CD14-positive monocyte (primary cell): Measurements from ENCODE around the gene POU2F1. TPM values are rescaled to one million over a fixed set of nuclear protein-coding genes. Genes with fewer than 3 reads are reported as not detected.

ENCODE experiments used
- DNase-seq, 3 donors: peaks; one replicate each; pipeline ENCODE4 v3.0.0-alpha.2; 2011 to 2022
- H2AFZ ChIP-seq: 2 replicates; pipeline ENCODE4 v1.6.0; 2012; ENCODE audit warnings: mild to moderate bottlenecking, low read depth, low read length, inconsistent platforms; ENCODE audit not compliant: insufficient read depth, poor library complexity, severe bottlenecking
- H3K27ac ChIP-seq, 2 donors: 1 replicate in 1 of 2; 2 replicates in 1 of 2; pipeline ENCODE4 v1.5.1; 2012 to 2013; ENCODE audit warnings: low read length in 2 of 2, control low read depth in 1 of 2, inconsistent platforms in 1 of 2, low read depth in 1 of 2, mild to moderate bottlenecking in 1 of 2
- H3K27me3 ChIP-seq, 2 donors: one replicate each; pipeline versions ENCODE4 v1.6.0 to v1.6.1; 2011 to 2013; ENCODE audit warnings: low read length in 2 of 2; ENCODE audit not compliant: control insufficient read depth in 2 of 2, insufficient read depth in 2 of 2
- H3K36me3 ChIP-seq, 2 donors: replicated peaks in 1 of 2; 1 replicate in 1 of 2; 2 replicates in 1 of 2; pipeline versions ENCODE4 v1.5.1 to v1.6.1; 2012 to 2013; ENCODE audit warnings: low read length in 2 of 2, control low read depth in 1 of 2, inconsistent platforms in 1 of 2, mild to moderate bottlenecking in 1 of 2; ENCODE audit not compliant: insufficient read depth in 2 of 2, control insufficient read depth in 1 of 2
- H3K4me1 ChIP-seq, 2 donors: 1 replicate in 1 of 2; 2 replicates in 1 of 2; pipeline versions ENCODE4 v1.5.1 to v1.6.1; 2012 to 2013; ENCODE audit warnings: low read length in 2 of 2, control low read depth in 1 of 2, inconsistent platforms in 1 of 2, mild to moderate bottlenecking in 1 of 2, moderate library complexity in 1 of 2; ENCODE audit not compliant: insufficient read depth in 2 of 2, control insufficient read depth in 1 of 2
- H3K4me2 ChIP-seq: replicated peaks from 2 replicates; pipeline ENCODE3; 2012; ENCODE audit warnings: low read length, moderate library complexity, mild to moderate bottlenecking; ENCODE audit not compliant: poor library complexity, severe bottlenecking; ENCODE audit errors: extremely low read depth
- H3K4me3 ChIP-seq, 3 experiments: fragments of 200-600 bp in 1 of 3; sonication (generic) in 1 of 3; replicated peaks in 1 of 3; 1 replicate in 2 of 3; 2 replicates in 1 of 3; pipeline ENCODE4 v1.5.1; 2011 to 2013; ENCODE audit warnings: low read length in 3 of 3, mild to moderate bottlenecking in 3 of 3, control low read depth in 2 of 3, low read depth in 2 of 3, inconsistent platforms in 1 of 3, moderate library complexity in 1 of 3
- H3K79me2 ChIP-seq: 2 replicates; pipeline ENCODE4 v1.6.0; 2012; ENCODE audit warnings: mild to moderate bottlenecking, control low read depth, inconsistent platforms, low read length, moderate library complexity; ENCODE audit not compliant: insufficient read depth
- H3K9ac ChIP-seq: 2 replicates; pipeline ENCODE4 v1.6.0; 2017; ENCODE audit warnings: low read length, mild to moderate bottlenecking; ENCODE audit not compliant: insufficient read depth, poor library complexity, severe bottlenecking
- H3K9me3 ChIP-seq, 2 donors: replicated peaks in 1 of 2; 1 replicate in 1 of 2; 2 replicates in 1 of 2; pipeline versions ENCODE4 v1.5.1 to v1.6.1; 2012 to 2013; ENCODE audit warnings: low read length in 2 of 2, control low read depth in 1 of 2; ENCODE audit not compliant: control insufficient read depth in 1 of 2, insufficient read depth in 1 of 2
- H4K20me1 ChIP-seq: 2 replicates; pipeline ENCODE4 v1.6.0; 2012; ENCODE audit warnings: mild to moderate bottlenecking, low read length, control low read depth, moderate library complexity; ENCODE audit not compliant: insufficient read depth
- H3K27ac Mint-ChIP-seq, 7 donors: one replicate each; pipeline ENCODE4 v1.8.0; 2020; ENCODE audit warnings: mild to moderate bottlenecking in 7 of 7, mixed read lengths in 7 of 7, moderate library complexity in 6 of 7, inconsistent platforms in 2 of 7
- H3K27me3 Mint-ChIP-seq, 3 donors: one replicate each; pipeline ENCODE4 v1.8.0; 2021 to 2022; ENCODE audit warnings: low read depth in 3 of 3, mild to moderate bottlenecking in 3 of 3, mixed read lengths in 3 of 3, moderate library complexity in 3 of 3, inconsistent platforms in 1 of 3
- H3K36me3 Mint-ChIP-seq, 2 donors: one replicate each; pipeline ENCODE4 v1.8.0; 2020; ENCODE audit warnings: mixed read lengths in 2 of 2, inconsistent platforms in 1 of 2, mild to moderate bottlenecking in 1 of 2
- H3K4me1 Mint-ChIP-seq: one replicate; pipeline ENCODE4 v1.8.0; 2020; ENCODE audit warnings: mild to moderate bottlenecking, mixed read lengths
- H3K4me3 Mint-ChIP-seq, 2 donors: one replicate each; pipeline ENCODE4 v1.8.0; 2020; ENCODE audit warnings: mild to moderate bottlenecking in 2 of 2, mixed read lengths in 2 of 2, moderate library complexity in 1 of 2
- H3K9me3 Mint-ChIP-seq, 7 donors: one replicate each; pipeline ENCODE4 v1.8.0; 2020 to 2022; ENCODE audit warnings: mixed read lengths in 7 of 7, mild to moderate bottlenecking in 6 of 7, moderate library complexity in 6 of 7, inconsistent platforms in 2 of 7
- CTCF ChIP-seq: fragments of 200-600 bp; IDR thresholded peaks from one replicate; pipeline ENCODE4 v1.8.0; 2022; ENCODE audit warnings: antibody characterized with exemption, mild to moderate bottlenecking
- WGBS: methylation state at CpG from one replicate; pipeline ENCODE4 v1.1.5; 2013; ENCODE audit warnings: missing lambda C conversion rate; ENCODE audit not compliant: insufficient coverage; 5-methylcytosine and 5-hydroxymethylcytosine counted together
- intact Hi-C, 2 donors: fragments of 100-400 bp; cut with micrococcal nuclease; formaldehyde crosslinking; loops; one replicate each; pipeline versions ENCODE4 v1.15.0 to v1.15.1; 2023
- polyA plus RNA-seq, 3 donors: library from polyadenylated mRNA; depleted of rRNA in 1 of 3; unstranded in 2 of 3; stranded (reverse) in 1 of 3; fragments of 300-500 nt in 2 of 3; fragments of >200 nt in 1 of 3; fragmentation: Illumina TruSeq in 2 of 3; gene quantifications; 1 replicate in 2 of 3; 2 replicates in 1 of 3; pipeline ENCODE4 v1.2.3, GENCODE V29; 2012 to 2021

The POU2F1 gene
- polyA plus RNA-seq, 3 donors: 2.3 to 4.2 (median 3.9) TPM

GRCh38 chr1:167441222-167441621, 220.5 kb downstream of the POU2F1 start:
- no peaks in the 10 kb centered on the region for H3K79me2 ChIP-seq

GRCh38 chr1:167442142-167442848, 221.6 kb downstream of the POU2F1 start:
- H3K27me3 ChIP-seq: peaks cover 0 to 15% of the 10 kb centered on the region in 2 donors
- peak overlapping the region in 3 of 7 donors; percentile 6 to 42 (median 38) for H3K27ac Mint-ChIP-seq
- peaks cover 0 to 2% (median 0%) of the 10 kb centered on the region in 7 donors for H3K9me3 Mint-ChIP-seq
- no peaks in the 10 kb centered on the region for H4K20me1 ChIP-seq
- peaks cover 35% of the 10 kb centered on the region for H3K4me1 Mint-ChIP-seq
- H3K4me1 ChIP-seq: peaks cover 20 to 24% of the 10 kb centered on the region in 2 donors
- DNase-seq: peak; percentile 59 to 67 (median 62)
- peak overlapping the region in 1 of 2 donors; percentile 16 for H3K4me3 Mint-ChIP-seq
- no peaks in the 10 kb centered on the region for H3K9me3 ChIP-seq
- no peak overlapping the region for H3K27ac ChIP-seq
- intact Hi-C loops: loop anchor here (5.0 to 10.0 kb wide), 4 partner anchors 93 to 377 kb away; no protein-coding TSS in a partner anchor
- 63% methylated on average over 11 of the region's 12 CpGs for WGBS
- H3K79me2 ChIP-seq: no peaks in the 10 kb centered on the region
- no peak overlapping the region for H2AFZ ChIP-seq
- no peak overlapping the region for H3K4me2 ChIP-seq
- H3K27me3 Mint-ChIP-seq: peaks cover 16 to 24% (median 18%) of the 10 kb centered on the region in 3 donors
- TF ChIP-seq CTCF: peak; percentile 93
- H3K36me3 Mint-ChIP-seq: no peaks in the 10 kb centered on the region
- H3K4me3 ChIP-seq: no peak overlapping the region
- H3K36me3 ChIP-seq: no peaks in the 10 kb centered on the region
- no peak overlapping the region for H3K9ac ChIP-seq

More at GRCh38 chr1:167441222-167441621, 220.5 kb downstream of the POU2F1 start:
- DNase-seq: no peak
- H4K20me1 ChIP-seq: no peaks in the 10 kb centered on the region
- H2AFZ ChIP-seq: no peak overlapping the region
- peaks cover 11 to 13% of the 10 kb centered on the region in 2 donors for H3K4me1 ChIP-seq
- no peak overlapping the region for H3K4me3 ChIP-seq
- Mint-ChIP-seq H3K9me3 (peaks cover 0 to 2% (median 0%) of the 10 kb centered on the region in 7 donors), H3K36me3 (no peaks in the 10 kb centered on the region), H3K27ac (no peak overlapping the region), H3K27me3 (peaks cover 16 to 24% (median 18%) of the 10 kb centered on the region in 3 donors), H3K4me1 (peaks cover 26% of the 10 kb centered on the region), H3K4me3 (no peak overlapping the region)
- no peaks in the 10 kb centered on the region for H3K9me3 ChIP-seq
- WGBS: 100% methylated on average over 3 of the region's 3 CpGs
- no peak overlapping the region for H3K9ac ChIP-seq
- TF ChIP-seq CTCF: no peak
- no peaks in the 10 kb centered on the region for H3K36me3 ChIP-seq
- H3K27ac ChIP-seq: no peak overlapping the region
- no peak overlapping the region for H3K4me2 ChIP-seq
- peaks cover 0 to 15% of the 10 kb centered on the region in 2 donors for H3K27me3 ChIP-seq
- intact Hi-C loops: loop anchor here (2.0 to 10.0 kb wide), 5 partner anchors 94 to 376 kb away; no protein-coding TSS in a partner anchor
